SK-N-MC (cell line): ENCODE data around the gene CDKL1.

ENCODE experiments used
- EZH2 ChIP-seq: fragments of 200-600 bp; sonication (generic); IDR thresholded peaks from one replicate; pipeline ENCODE4 v1.6.1; 2017; ENCODE audit warnings: antibody characterized with exemption
- POLR2AphosphoS5 ChIP-seq: IDR thresholded peaks from 2 replicates; pipeline ENCODE4 v1.6.1; 2012; ENCODE audit warnings: mild to moderate bottlenecking, low read depth, low read length, borderline replicate concordance

GRCh38 chr14:50338587-50338986, 58.1 kb downstream of the CDKL1 start:
- TF ChIP-seq EZH2 (no peak), POLR2AphosphoS5 (no peak)
